Smooth muscle cell of the brain vasculature (primary cell): Measurements from ENCODE around the gene FBXO8.
"Not testable (repeated sequence)": the region's sequence is repeated elsewhere in the genome, so short reads cannot be mapped to it uniquely, and the experiment has no call there.

ENCODE experiments used
- DNase-seq: peaks from one replicate; pipeline ENCODE4 v3.0.0-alpha.2; 2012; ENCODE audit warnings: low read depth, low spot score

FBXO8 gene, protein sequence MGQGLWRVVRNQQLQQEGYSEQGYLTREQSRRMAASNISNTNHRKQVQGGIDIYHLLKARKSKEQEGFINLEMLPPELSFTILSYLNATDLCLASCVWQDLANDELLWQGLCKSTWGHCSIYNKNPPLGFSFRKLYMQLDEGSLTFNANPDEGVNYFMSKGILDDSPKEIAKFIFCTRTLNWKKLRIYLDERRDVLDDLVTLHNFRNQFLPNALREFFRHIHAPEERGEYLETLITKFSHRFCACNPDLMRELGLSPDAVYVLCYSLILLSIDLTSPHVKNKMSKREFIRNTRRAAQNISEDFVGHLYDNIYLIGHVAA

DNA sequence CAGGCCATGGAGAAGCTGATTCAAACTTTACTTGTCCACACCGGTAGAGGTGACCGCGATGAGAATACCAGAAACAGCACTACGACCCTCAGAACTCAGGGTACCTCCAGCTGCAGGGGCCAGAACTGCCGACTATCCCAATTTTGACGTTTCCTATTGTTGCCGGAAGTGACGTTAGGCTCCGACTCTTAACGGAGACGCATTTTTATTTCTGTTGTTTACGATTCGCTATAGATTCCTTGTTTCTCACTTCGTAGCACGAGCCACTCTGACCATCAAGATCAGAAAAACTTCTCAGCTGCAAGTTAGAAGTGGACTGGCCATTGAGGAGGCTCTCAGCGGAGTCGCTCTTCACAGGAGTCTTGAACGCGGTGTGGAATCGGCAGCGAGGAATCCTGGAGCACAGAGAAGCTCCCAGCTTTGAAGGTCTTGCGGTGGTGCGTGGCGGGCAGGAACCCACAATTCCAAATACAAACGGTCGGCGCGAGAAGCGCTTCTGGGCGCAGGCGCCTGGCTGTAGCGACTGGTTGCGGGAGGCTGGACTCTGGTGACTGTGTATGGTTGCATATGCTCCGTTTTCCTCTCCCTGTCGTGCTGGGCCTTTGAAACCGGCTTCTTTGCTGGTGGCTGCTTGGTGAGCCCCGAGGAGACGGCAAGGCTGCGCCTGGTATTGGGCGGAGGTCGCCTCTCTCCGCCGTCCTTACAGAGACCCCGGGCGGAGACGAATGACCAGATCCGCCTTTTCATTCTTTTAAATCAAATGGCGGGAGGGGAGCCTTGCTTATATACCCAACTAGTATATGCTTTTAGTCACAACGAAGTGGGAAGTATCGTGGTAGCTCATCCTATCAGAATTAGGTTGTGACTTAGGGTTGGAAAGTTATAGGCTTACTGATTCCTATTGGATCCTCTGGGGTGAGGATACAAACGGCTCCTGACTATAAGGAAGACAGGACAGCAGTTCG, at the start of gene FBXO8, which contains the start of gene CEP44:
Gene FBXO8 (minus strand): TSS at position 161 of the 965 bp plus-strand sequence. CDS start 20,575 bp downstream, outside the sequence.
Gene CEP44 (plus strand): TSS at position 405 of the 965 bp plus-strand sequence. CDS start 15,211 bp downstream, outside the sequence.
- DNase-seq, result peak; percentile 57

DNA sequence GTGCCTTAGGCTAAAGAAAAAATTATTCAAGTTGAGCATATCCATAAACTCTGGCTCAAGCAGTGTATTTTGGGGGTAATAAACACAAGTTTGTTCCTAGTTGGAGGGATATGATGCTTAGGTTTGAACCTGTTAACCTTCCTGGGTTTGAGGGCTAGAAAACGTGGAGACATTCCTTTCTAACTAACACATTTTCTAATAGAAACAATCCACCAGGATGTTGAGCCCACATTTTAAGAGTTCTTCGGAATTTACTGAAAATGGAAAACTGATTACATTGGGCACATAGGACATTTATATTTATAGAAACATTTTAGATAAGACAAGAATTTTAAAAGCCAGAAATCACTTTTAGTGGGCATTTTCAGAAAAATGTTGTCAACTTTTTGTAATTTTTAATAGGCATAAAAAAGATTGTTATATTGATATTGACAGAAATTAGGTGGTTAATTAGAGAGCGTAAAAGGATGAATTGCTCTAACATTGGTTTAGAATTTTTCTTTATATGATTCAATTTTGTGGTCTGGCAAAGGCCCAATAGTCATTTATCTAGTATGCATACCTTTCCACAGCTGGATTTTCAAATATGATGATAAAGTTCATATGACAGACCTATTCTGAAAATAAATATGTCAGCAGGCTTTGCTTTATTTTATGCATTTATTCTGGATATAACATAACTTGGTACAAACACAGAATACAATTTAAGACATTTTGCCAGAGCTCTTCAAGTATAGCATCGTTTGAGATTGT, 49.5 kb upstream of the FBXO8 start:
- DNase-seq, result no peak

DNA sequence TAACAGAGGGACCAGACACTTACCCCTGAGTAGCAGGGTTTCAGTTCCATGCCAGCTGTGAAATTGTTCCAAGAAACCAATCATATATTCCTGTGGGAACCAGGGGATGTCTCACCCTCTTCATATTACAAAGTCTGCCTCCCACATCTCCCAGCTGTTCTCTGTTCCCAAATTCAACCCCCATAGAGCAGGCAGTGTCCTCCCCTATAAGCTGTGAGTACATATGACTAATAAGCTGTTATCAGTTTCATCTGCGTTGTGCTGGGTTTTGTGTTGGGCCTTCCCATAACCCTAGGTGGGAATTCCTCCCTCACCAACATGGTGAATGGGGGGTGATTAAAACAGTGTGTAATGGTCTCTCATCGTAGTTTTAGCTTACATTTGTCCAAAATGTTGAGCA, 41.3 kb upstream of the FBXO8 start:
- no peak for DNase-seq

DNA sequence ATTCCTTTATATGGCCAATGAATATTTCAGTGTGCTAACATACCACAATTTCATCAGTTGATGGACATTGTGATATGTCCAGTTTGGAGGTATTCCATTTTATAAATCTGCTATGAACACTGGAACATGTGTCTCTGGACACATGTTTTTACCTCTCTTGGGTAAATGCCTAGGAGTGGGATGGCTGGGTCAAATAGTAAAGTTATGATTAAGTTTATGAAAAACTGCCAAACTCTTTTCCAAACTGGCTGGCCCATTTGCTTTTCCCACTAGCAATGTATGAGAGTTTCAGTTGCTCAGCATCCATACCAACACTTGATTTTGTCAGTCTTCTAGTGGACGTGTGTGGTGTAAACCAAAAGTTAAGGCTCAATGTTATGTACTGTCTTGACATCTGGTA, 40.8 kb upstream of the FBXO8 start:
- DNase-seq, result no peak

DNA sequence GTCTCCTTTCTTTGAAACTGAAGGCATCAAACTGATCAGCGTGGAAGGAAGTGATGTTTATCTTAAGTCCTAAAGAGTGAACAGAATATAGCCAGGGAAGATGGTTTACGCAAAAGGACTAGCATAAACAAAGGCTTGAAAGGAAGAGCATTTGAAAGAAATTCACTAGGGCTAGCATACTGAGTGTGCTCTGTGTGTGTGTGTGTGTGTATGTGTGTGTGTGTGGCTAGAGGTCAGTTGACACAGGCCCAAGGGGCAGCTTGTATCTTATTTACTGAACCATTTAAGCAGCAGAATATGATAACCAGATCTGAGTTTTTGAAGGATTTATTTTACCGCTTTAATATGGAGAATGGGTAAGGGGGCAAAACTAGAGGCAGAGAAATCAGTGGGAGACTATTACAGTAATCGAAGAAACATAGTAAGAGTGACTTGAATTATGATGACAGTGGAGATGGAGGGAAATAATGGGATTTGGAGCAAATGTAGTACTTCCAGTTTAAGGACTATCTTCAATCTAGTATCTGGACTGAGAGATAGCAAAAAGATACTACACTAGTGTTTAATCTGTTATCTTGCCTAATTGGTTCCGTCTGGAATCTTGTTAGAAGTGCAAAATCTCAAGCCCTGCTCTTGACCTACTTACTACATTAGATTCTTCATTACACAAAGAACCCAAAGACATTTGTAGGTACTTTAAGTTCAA, 37.2 kb upstream of the FBXO8 start:
- no peak for DNase-seq

DNA sequence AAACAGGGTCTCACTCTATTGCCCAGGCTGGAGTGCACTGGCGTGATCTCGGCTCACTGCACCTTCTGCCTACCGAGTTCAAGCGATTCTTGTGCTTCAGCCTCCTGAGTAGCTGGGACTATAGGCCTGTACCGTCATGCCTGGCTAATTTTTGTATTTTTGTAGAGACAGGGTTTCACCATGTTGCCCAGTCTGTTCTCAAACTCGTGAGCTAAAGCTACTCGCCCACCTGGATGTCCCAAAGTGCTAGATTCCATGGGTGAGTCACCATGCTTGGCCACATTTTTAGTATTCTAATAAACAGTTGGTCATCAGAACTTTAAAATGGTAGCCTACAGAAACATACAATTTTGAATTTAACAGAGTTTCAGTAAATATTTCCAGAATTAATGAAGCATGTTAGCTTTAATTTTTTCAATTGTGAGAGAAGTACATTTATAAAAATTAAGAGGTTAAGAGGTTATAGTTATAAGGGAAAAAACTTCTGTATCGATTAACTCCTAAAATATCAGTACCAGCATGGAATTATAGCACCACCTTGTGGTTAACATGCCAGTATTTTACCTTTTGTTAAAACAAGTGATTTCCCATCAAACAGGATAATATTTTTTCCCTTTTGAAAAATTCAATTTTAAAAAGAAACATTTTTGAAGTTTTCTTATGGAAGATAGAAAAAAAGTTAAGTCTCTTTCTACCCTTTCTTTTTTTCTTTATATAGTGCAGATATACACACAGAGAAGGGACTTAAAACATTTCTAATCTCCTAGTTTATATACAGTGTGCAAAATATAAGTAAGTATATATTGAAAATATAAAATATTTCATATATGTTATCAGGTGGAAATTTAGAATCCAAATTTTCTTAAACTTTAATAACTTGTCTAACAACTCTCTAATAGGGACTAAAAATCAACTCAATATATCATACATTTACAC, 35.6 kb upstream of the FBXO8 start:
- DNase-seq, result peak; percentile 7

DNA sequence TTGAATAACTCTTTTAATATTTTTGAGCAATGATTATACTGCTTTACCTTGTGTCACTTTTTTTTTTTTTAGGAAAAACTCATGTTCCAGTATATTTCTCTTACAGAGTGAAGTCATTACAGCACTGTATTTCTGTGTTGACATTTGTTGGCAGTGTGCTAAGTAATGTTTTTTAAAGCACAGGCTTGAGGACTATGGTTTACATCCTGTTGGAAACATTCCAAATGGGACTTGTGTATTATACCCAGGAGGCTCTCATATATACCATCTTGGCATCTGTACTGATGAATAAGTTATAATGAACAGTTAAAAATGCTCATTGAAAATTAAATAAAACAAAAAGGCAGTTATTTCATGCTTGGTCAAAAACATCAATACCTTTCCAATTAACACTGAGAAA, 34.1 kb upstream of the FBXO8 start:
- DNase-seq, result no peak

DNA sequence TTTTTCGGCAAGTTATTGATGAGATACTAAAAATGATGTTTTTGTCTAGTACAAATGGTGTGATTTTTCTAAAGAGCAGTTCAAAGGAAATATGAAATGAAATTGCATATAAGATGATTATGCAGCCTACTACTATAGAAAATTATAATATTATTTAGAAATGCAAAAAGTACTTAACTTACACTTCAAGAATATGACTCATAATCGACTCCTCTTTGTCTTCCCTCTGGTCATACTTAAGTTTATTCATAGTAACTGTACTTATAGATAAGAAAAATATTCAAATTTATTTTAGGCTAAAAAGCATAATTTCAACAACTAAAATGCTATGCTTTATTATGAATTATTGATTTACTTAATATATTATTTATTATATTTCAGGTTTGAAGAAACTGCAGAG, 33.5 kb upstream of the FBXO8 start:
- no peak for DNase-seq

DNA sequence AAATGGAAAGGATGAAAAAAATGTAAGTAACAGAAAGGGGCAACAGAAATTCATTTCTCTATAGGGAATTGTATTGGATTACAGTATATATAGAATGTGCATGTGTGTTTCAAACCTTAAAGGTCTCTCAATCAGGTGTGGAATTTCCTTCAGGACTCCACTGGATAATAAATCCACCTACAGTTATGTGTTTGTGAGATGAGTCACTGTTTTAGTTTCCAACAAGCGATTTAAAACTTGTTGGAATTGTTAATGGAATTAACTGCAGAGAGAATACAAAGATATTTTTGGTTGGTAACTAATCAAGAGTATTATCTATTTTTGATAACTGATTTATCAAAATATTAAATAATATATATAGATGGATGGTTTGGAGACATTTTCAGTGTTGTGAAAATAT, 33.1 kb upstream of the FBXO8 start:
- no peak for DNase-seq

DNA sequence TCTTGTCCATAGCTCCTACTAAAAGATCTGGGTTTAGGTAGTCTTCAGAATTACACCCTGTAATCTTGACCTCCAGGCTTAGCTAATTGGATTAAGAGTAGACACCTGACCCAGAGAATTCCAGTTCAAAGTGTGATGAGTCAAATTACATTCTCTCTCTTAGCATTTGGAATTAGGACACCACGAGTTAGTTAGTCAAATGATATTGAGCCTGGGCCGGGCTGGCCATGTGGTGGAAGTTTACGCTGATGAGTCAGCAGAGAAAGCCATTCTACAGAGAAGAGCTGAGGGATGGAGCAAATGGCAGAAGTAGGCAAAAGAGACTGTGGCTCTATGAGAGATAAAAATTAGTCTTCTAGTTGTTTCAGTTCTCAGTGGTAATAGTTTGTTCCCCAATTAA, 31.3 kb upstream of the FBXO8 start:
- DNase-seq, result no peak

DNA sequence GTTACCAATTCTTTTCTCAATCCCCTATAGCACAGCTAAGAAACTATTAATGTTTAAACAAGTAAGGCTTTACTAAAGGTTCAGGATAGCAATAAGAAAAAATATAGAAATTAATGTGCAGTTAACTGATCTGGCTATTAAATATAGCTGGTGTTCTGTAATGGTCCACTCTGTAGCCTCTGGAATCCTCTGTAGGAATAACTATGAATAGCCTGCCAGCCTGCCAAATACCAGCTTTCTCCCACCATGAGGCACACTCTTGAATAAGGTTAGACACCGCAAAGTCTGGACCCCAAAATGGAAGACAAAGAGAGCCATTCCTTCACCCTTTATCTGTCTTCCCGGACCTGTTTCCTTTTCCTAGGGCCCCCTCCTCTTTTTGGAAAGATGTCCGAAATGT, 30.8 kb upstream of the FBXO8 start:
- no peak for DNase-seq

DNA sequence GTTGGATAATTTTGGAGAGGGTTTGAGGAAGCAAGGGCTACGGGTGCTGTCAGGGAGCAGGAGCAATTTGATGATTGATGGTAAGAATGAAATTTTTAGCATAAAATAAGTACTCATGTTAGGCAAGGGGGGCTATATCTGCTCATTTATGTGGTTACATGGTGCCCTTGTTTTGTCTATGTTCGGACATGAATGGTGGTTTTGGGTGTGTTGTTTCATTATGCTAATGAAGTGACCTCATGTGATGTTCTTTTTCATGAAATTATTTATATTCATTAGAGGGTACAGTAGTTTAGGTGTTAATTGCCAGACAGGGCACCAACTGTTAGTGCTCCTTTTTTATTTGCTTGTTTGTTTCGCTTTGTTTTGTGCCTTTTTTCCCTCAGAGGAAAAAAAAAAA, 29.5 kb upstream of the FBXO8 start:
- DNase-seq, result no peak

DNA sequence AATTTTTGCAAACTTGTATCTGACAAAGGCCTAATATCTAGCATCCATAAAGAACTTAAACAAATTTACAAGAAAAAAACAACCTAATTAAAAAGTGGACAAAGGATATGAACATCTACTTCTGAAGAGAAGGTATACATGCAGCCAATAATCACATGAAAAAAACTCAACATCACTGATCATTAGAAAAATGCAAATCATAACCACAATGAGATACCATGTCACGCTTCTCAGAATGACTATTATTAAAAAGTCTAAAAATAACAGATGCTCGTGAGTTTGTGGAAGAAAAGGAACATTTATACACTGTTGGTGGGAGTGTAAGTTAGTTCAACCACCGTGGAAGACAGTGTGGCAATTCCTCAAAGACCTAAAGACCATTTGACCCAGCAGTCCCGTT, 24.2 kb upstream of the FBXO8 start:
- no peak for DNase-seq

DNA sequence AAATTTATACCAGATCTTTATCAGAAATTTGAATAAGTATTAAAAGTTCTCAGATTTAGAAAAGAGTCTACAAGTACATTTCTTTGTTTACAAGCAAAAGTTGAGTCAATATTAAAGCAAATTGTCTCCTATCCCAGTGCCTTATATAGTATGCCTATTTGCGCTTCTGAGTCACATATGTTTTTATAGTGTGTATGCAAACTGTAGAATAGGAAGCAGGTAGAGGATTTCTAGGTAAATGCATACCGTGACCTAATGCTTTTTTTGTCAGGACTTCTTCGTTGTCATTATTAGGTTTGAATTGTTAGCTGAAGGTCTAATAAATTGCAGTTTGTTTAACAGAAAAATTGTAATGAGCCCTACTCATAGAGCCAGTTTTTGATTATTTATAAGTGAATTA, 22.5 kb upstream of the FBXO8 start:
- no peak for DNase-seq

DNA sequence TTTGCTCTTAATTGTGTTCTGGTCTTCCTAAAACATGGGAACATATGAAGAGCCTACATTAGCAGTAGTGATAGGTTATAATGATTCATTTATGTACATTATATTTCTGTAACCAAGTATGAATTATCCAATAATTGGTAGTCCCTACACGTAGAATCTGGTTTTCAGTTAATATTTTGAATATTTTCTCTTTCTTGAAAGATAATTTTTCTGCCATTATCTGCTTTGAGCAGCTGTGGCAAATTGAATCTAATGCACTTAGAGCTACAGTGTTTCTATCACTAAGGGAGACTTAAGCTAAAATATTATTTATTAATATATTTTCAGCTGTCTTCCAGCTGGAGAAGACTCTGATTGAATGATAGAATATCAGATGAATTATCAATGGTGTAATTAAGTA, 21.2 kb upstream of the FBXO8 start:
- DNase-seq, result no peak

DNA sequence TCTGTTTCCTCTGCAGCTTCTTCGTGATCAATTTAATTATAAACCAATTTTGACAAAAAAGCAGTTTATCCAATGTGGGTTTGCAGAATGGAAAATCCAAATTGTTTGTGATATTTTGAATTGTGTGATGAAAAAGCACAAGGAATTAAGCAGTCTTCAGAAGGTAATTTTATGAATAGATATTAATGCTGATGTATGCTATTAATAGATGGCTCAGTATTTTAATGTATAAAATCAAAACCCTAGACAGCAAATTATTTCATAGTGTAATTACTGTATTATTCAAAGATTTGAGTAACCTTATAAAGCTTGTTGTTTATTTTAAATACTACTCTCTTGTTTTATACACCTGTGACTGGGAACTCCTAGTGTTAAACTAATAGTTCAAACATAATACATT, 20.2 kb upstream of the FBXO8 start:
- DNase-seq, result no peak

DNA sequence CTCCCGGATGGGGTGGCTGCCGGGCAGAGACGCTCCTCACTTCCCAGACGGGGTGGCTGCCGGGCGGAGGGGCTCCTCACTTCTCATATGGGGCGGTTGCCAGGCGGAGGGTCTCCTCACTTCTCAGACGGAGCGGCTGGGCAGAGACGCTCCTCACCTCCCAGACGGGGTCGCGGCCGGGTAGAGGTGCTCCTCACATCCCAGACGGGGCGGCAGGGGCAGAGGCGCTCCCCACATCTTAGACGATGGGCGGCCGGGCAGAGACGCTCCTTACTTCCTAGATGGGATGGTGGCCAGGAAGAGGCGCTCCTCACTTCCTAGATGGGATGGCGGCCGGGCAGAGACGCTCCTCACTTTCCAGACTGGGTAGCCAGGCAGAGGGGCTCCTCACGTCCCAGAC, 11.7 kb upstream of the FBXO8 start:
- not testable (repeated sequence) for DNase-seq

DNA sequence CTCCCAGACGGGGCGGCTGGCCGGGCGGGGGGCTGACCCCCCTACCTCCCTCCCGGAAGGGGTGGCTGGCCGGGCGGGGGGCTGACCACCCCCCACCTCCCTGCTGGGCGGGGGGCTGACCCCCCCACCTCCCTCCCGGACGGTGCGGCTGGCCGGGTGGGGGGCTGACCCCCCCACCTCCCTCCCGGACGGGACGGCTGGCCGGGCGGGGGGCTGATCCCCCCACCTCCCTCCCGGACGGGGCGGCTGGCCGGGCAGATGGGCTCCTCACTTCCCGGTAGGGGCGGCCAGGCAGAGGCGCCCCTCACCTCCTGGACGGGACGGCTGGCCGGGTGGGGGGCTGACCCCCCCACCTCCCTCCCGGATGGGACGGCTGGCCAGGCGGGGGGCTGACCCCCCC, 11.2 kb upstream of the FBXO8 start:
- DNase-seq, result not testable (repeated sequence)

DNA sequence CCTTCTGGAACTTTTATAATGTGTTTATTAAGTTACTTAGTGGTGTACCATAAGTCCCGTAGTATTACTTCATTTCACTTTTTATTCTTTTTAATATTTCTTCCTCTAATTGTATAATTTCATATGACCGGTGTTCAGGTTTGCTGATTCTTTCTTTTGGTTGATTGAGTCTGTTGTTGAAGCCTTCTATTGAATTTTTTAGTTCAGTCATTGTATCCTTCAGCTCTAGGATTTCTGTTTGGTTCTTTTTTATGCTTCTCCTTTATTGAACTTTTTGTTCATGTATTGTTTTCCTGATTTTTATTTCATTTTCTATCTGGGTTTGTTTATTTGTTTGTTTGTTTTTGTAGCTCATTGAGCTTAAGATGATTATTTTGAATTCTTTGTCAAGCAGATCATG, 9.0 kb upstream of the FBXO8 start:
- no peak for DNase-seq

DNA sequence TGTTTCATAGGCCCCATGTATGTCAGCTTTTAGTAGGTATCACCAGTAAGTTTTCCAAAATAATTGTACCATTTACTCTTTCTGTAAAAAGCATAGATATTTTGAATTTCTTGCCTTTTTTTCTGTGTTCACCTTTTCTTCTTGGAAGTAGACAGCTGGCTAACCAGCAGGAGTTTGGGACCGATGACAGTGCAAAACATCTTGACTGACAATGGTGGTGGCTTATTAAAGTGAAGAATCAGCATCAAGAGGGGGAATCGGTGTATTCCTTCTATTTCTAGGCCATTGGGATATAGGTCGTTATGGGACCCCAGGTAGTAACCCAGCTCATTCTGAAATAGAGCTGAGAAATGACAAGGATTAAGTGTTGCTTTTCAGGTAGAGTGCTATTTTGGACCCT, 3.4 kb upstream of the FBXO8 start:
- DNase-seq, result no peak
